Duodenal mucosa (tissue), 2 donors: ENCODE data around the gene MARCHF2.

Source experiments
- H3K27ac ChIP-seq: one replicate; pipeline ENCODE4 v1.7.0; 2013; ENCODE audit warnings: low read depth, low read length
- H3K27me3 ChIP-seq, 2 donors: one replicate each; pipeline ENCODE4 v1.7.0; 2013; ENCODE audit warnings: low read length in 2 of 2, control low read depth in 1 of 2; ENCODE audit not compliant: insufficient read depth in 2 of 2, control insufficient read depth in 1 of 2
- H3K36me3 ChIP-seq, 2 donors: one replicate each; pipeline ENCODE4 v1.7.0; 2013; ENCODE audit warnings: low read length in 2 of 2, control low read depth in 1 of 2; ENCODE audit not compliant: insufficient read depth in 2 of 2, control insufficient read depth in 1 of 2
- H3K4me1 ChIP-seq, 2 donors: one replicate each; pipeline ENCODE4 v1.7.0; 2013; ENCODE audit warnings: low read length in 2 of 2, control low read depth in 1 of 2; ENCODE audit not compliant: insufficient read depth in 2 of 2, control insufficient read depth in 1 of 2
- H3K4me3 ChIP-seq, 2 donors: one replicate each; pipeline ENCODE4 v1.7.0; 2013; ENCODE audit warnings: low read length in 2 of 2, low read depth in 1 of 2
- H3K9ac ChIP-seq, 2 donors: one replicate each; pipeline ENCODE4 v1.7.0; 2013; ENCODE audit warnings: low read length in 2 of 2, low read depth in 1 of 2
- H3K9me3 ChIP-seq, 2 donors: one replicate each; pipeline ENCODE4 v1.7.0; 2013; ENCODE audit warnings: low read length in 2 of 2, control low read depth in 1 of 2; ENCODE audit not compliant: control insufficient read depth in 1 of 2

Gene MARCHF2

GRCh38 chr19:8388612-8388958 lies 24.5 kb upstream of the MARCHF2 start:
- H3K27me3 ChIP-seq, result no peaks in the 10 kb centered on the region
- H3K4me3 ChIP-seq, result no peak overlapping the region
- H3K9me3 ChIP-seq, result no peaks in the 10 kb centered on the region
- peaks cover 16 to 22% of the 10 kb centered on the region in 2 donors for H3K4me1 ChIP-seq
- H3K27ac ChIP-seq, result no peak overlapping the region
- H3K9ac ChIP-seq, result no peak overlapping the region
- H3K36me3 ChIP-seq, result no peaks in the 10 kb centered on the region

GRCh38 chr19:8389891-8390616 lies 23.1 kb upstream of the MARCHF2 start, which contains the start of gene RAB11B:
RAB11B (plus strand) TSS chr19:8390360; CDS start chr19:8390417, 57 bp downstream.
- no peaks in the 10 kb centered on the region for H3K27me3 ChIP-seq
- peak within 1 kb of the TSS; percentile 100 for H3K27ac ChIP-seq
- peak within 1 kb of the TSS; percentile 88 to 94 for H3K9ac ChIP-seq
- H3K4me1 ChIP-seq, result peaks cover 22 to 23% of the 10 kb centered on the region in 2 donors
- no peaks in the 10 kb centered on the region for H3K36me3 ChIP-seq
- peak within 1 kb of the TSS; percentile 77 to 81 for H3K4me3 ChIP-seq
- H3K9me3 ChIP-seq, result no peaks in the 10 kb centered on the region

- Histone ChIP-seq H3K9ac (peak overlapping the region; percentile 88 to 94), H3K4me1 (peaks cover 22 to 23% of the 10 kb centered on the region in 2 donors), H3K4me3 (peak overlapping the region; percentile 74 to 81), H3K27me3 (no peaks in the 10 kb centered on the region), H3K27ac (peak overlapping the region; percentile 100), H3K36me3 (peaks cover 0 to 2% of the 10 kb centered on the region in 2 donors), H3K9me3 (no peaks in the 10 kb centered on the region)
These were observed 22.5 kb upstream of the MARCHF2 start for GRCh38 chr19:8390617-8390981.

GRCh38 chr19:8391198-8392016 lies 21.7 kb upstream of the MARCHF2 start:
- H3K36me3 ChIP-seq, result peaks cover 0 to 4% of the 10 kb centered on the region in 2 donors
- H3K27me3 ChIP-seq, result no peaks in the 10 kb centered on the region
- H3K27ac ChIP-seq, result peak overlapping the region; percentile 63
- no peaks in the 10 kb centered on the region for H3K9me3 ChIP-seq
- peaks cover 22 to 23% of the 10 kb centered on the region in 2 donors for H3K4me1 ChIP-seq
- peak overlapping the region; percentile 34 to 58 for H3K4me3 ChIP-seq
- H3K9ac ChIP-seq, result peak overlapping the region; percentile 51 to 88

DNA sequence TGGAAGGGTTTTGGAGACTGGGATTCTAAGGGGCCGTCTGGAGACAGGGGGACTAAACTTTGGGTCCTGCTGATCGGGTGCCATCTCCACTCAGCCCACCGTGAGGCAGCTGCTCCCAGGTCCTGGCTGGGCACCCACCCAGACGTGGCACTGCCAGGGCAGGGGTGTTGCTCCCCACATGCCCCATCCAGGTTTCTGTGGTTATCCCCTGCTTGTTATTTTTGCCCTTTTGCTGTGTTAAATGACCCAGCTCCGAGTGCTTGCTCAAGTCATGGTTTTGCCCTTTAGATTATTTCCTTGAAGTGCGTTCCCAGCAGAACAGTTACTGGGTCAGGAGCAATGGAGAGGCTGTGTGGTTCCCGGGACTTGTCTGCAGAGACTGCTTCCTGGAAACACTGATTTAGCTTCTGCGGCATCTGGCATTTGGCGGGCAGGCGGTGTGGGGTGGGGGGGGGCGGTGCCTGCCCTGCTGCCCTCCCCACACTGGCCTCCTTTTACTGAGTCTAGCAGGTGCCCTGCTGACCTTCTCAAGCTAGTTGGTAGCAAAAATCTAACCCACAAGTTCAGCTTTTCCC lies 21.0 kb upstream of the MARCHF2 start:
- Histone ChIP-seq H3K4me1 (peaks cover 25 to 26% of the 10 kb centered on the region in 2 donors), H3K36me3 (peaks cover 0 to 4% of the 10 kb centered on the region in 2 donors), H3K9ac (peak overlapping the region; percentile 51 to 88), H3K27ac (peak overlapping the region; percentile 63), H3K9me3 (no peaks in the 10 kb centered on the region), H3K4me3 (peak overlapping the region; percentile 34 to 58), H3K27me3 (no peaks in the 10 kb centered on the region)

GRCh38 chr19:8393192-8393870 lies 19.8 kb upstream of the MARCHF2 start:
- Histone ChIP-seq H3K4me1 (peaks cover 26 to 31% of the 10 kb centered on the region in 2 donors), H3K27me3 (no peaks in the 10 kb centered on the region), H3K9me3 (no peaks in the 10 kb centered on the region), H3K9ac (no peak overlapping the region), H3K36me3 (peaks cover 0 to 4% of the 10 kb centered on the region in 2 donors), H3K27ac (peak overlapping the region; percentile 18), H3K4me3 (no peak overlapping the region)

DNA sequence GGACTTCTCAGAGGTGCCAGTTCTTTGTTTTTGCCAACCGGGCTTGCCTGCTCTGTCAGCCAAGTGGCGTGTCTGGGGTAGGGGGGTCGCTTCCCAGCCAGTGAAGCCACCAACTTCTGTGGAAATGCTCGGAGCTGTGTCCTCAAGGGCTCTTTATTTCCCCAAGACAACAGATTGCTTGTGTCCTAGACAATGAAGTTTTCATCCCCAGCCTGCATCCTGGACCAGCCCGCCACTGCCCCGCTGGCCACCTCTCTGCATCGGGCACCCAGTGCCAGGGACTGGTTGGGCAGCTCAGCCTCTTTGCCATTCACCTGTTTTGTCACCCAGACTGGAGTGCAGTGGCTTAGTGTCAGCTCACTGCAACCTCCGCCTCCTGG lies 19.2 kb upstream of the MARCHF2 start:
- peaks cover 26 to 31% of the 10 kb centered on the region in 2 donors for H3K4me1 ChIP-seq
- no peak overlapping the region for H3K27ac ChIP-seq
- no peak overlapping the region for H3K9ac ChIP-seq

DNA sequence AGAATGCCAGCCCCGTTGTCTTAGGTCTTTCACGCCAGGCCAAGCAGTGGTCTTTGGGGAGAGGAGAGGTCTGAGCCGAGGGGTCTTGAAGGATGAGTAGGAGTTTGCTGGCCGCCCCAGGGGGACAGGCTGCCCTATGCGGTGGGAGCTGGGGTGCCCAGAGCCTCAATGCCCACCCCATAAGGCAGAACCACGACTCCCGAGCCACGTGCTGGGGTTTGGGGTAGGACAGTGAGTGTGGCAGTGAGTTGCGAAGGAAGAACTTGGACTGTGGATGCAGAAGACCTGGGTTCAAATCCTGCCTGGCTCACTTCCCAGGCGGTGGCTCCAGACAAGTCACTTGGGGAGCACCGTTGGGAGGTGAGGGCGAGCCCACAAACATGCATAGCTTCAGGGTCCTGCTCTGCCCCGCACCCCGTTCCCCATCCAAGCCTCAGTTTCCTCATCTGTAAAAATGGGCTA lies 17.5 kb upstream of the MARCHF2 start:
- H3K9me3 ChIP-seq, result no peaks in the 10 kb centered on the region
- no peak overlapping the region for H3K4me3 ChIP-seq
- H3K9ac ChIP-seq, result no peak overlapping the region
- H3K4me1 ChIP-seq, result peaks cover 26 to 31% of the 10 kb centered on the region in 2 donors
- no peaks in the 10 kb centered on the region for H3K27me3 ChIP-seq
- H3K36me3 ChIP-seq, result peaks cover 11 to 16% of the 10 kb centered on the region in 2 donors
- H3K27ac ChIP-seq, result no peak overlapping the region

More for the DNA sequence above, 19.2 kb upstream of the MARCHF2 start:
- H3K4me3 ChIP-seq, result no peak overlapping the region
- no peaks in the 10 kb centered on the region for H3K9me3 ChIP-seq
- H3K27me3 ChIP-seq, result no peaks in the 10 kb centered on the region
- H3K36me3 ChIP-seq, result peaks cover 0 to 4% of the 10 kb centered on the region in 2 donors

- no peaks in the 10 kb centered on the region for H3K9me3 ChIP-seq
- H3K9ac ChIP-seq, result no peak overlapping the region
- H3K4me1 ChIP-seq, result peaks cover 22 to 26% of the 10 kb centered on the region in 2 donors
- no peaks in the 10 kb centered on the region for H3K27me3 ChIP-seq
- H3K36me3 ChIP-seq, result peaks cover 11 to 16% of the 10 kb centered on the region in 2 donors
- H3K27ac ChIP-seq, result no peak overlapping the region
- no peak overlapping the region for H3K4me3 ChIP-seq
These were observed 16.9 kb upstream of the MARCHF2 start for GRCh38 chr19:8396185-8396562.
